Fibroblast of lung (primary cell): ENCODE data around the gene IGSF21. TPM values are rescaled to one million over a fixed set of nuclear protein-coding genes. Genes with fewer than 3 reads are reported as not detected.

ENCODE experiments used
- DNase-seq, 2 donors: peaks; one replicate each; pipeline versions ENCODE4 v3.0.0 to v3.0.0-alpha.2; 2010; ENCODE audit warnings: low read depth in 2 of 2
- H2AFZ ChIP-seq: 2 replicates; pipeline ENCODE4 v1.5.1; 2012; ENCODE audit warnings: low read length, control low read depth, inconsistent platforms
- H3K27ac ChIP-seq: 2 replicates; pipeline ENCODE4 v1.5.1; 2011; ENCODE audit warnings: low read length, control low read depth; ENCODE audit not compliant: insufficient read depth
- H3K27me3 ChIP-seq: 2 replicates; pipeline ENCODE4 v1.5.1; 2011; ENCODE audit warnings: mild to moderate bottlenecking, low read length; ENCODE audit not compliant: control insufficient read depth, insufficient read depth
- H3K36me3 ChIP-seq: 2 replicates; pipeline ENCODE4 v1.5.1; 2011; ENCODE audit warnings: low read length; ENCODE audit not compliant: control insufficient read depth, insufficient read depth
- H3K4me1 ChIP-seq: 2 replicates; pipeline ENCODE4 v1.5.1; 2011; ENCODE audit warnings: low read length; ENCODE audit not compliant: control insufficient read depth, insufficient read depth; ENCODE audit errors: extremely low read depth
- H3K4me2 ChIP-seq: 2 replicates; pipeline ENCODE4 v1.5.1; 2011; ENCODE audit warnings: low read length, control low read depth; ENCODE audit not compliant: insufficient read depth; ENCODE audit errors: extremely low read depth
- H3K4me3 ChIP-seq, 4 experiments: fragments of 200-600 bp in 1 of 4; sonication (generic) in 1 of 4; replicated peaks in 1 of 4; 2 replicates each; pipeline ENCODE4 v1.5.1; 2011 to 2016; ENCODE audit warnings: low read length in 4 of 4, low read depth in 3 of 4, mild to moderate bottlenecking in 3 of 4, control low read depth in 2 of 4, inconsistent platforms in 1 of 4, mixed read lengths in 1 of 4; ENCODE audit not compliant: insufficient read depth in 1 of 4; ENCODE audit errors: control extremely low read depth in 1 of 4
- H3K79me2 ChIP-seq: 2 replicates; pipeline ENCODE4 v1.5.1; 2012; ENCODE audit warnings: mild to moderate bottlenecking, low read length, inconsistent platforms; ENCODE audit not compliant: control insufficient read depth, insufficient read depth
- H3K9ac ChIP-seq: 2 replicates; pipeline ENCODE4 v1.5.1; 2011; ENCODE audit warnings: mild to moderate bottlenecking, low read length, control low read depth; ENCODE audit not compliant: insufficient read depth
- H3K9me3 ChIP-seq: 2 replicates; pipeline ENCODE4 v1.5.1; 2012; ENCODE audit warnings: low read depth, low read length; ENCODE audit not compliant: control insufficient read depth, insufficient read depth
- H4K20me1 ChIP-seq: 2 replicates; pipeline ENCODE4 v1.5.1; 2011; ENCODE audit warnings: low read length; ENCODE audit not compliant: control insufficient read depth, insufficient read depth; ENCODE audit errors: extremely low read depth
- CTCF ChIP-seq, 2 donors: IDR thresholded peaks in 1 of 2; conservative IDR thresholded peaks in 1 of 2; 1 replicate in 1 of 2; 2 replicates in 1 of 2; pipeline ENCODE4 v1.5.1; 2011 to 2012; ENCODE audit warnings: low read length in 2 of 2, control low read depth in 1 of 2, inconsistent platforms in 1 of 2, low read depth in 1 of 2, mild to moderate bottlenecking in 1 of 2
- EZH2 ChIP-seq: IDR thresholded peaks from 2 replicates; pipeline ENCODE4 v1.5.1; 2012; ENCODE audit warnings: low read length, control low read depth, mild to moderate bottlenecking; ENCODE audit errors: missing control alignments
- polyA plus RNA-seq, 2 donors: library from polyadenylated mRNA; depleted of rRNA in 1 of 2; stranded (reverse) in 1 of 2; unstranded in 1 of 2; fragments of >200 nt; gene quantifications; 2 replicates each; pipeline ENCODE4 v1.2.1, GENCODE V29; 2011 to 2012; ENCODE audit warnings: missing spikeins in 1 of 2
- total RNA-seq: library from RNA; depleted of rRNA; stranded (reverse); fragments of >200 nt; gene quantifications from 2 replicates; pipeline ENCODE4 v1.2.1, GENCODE V29; 2014

The IGSF21 gene
- total and polyA plus RNA-seq, 2 donors (not counting 1 experiment from before 2014, with no cell fraction given), result not detected

GRCh38 chr1:18147672-18148071, 40.1 kb downstream of the IGSF21 start:
- Histone ChIP-seq H3K79me2 (no peaks in the 10 kb centered on the region), H4K20me1 (no peaks in the 10 kb centered on the region), H3K4me3 (no peak overlapping the region), H3K4me2 (no peak overlapping the region), H3K4me1 (no peaks in the 10 kb centered on the region), H3K27ac (no peak overlapping the region), H3K9me3 (no peaks in the 10 kb centered on the region), H3K36me3 (no peaks in the 10 kb centered on the region), H3K27me3 (no peaks in the 10 kb centered on the region), H3K9ac (no peak overlapping the region), H2AFZ (no peak overlapping the region)
- no peak for DNase-seq
- TF ChIP-seq EZH2 (no peak), CTCF (conservative IDR thresholded peaks at IDR 0.05 in 1 of 2, IDR thresholded peaks at IDR 0.05 in 1 of 2; ENCODE audit: low read depth in 1 of 2, low read length in 2 of 2) (no peak)

- Histone ChIP-seq H3K4me2 (no peak overlapping the region), H2AFZ (no peak overlapping the region), H3K27me3 (no peaks in the 10 kb centered on the region), H3K4me1 (no peaks in the 10 kb centered on the region), H4K20me1 (no peaks in the 10 kb centered on the region), H3K36me3 (no peaks in the 10 kb centered on the region), H3K9ac (no peak overlapping the region), H3K27ac (no peak overlapping the region), H3K79me2 (no peaks in the 10 kb centered on the region), H3K9me3 (no peaks in the 10 kb centered on the region), H3K4me3 (no peak overlapping the region)
- no peak for DNase-seq
- TF ChIP-seq EZH2, result no peak
- no peak for TF ChIP-seq CTCF (conservative IDR thresholded peaks at IDR 0.05 in 1 of 2, IDR thresholded peaks at IDR 0.05 in 1 of 2; ENCODE audit: low read depth in 1 of 2, low read length in 2 of 2)
These were observed 40.9 kb downstream of the IGSF21 start for GRCh38 chr1:18148461-18148860.

- peak in 1 of 2 donors; percentile 1 for DNase-seq
- no peak for TF ChIP-seq EZH2
- no peak for TF ChIP-seq CTCF (conservative IDR thresholded peaks at IDR 0.05 in 1 of 2, IDR thresholded peaks at IDR 0.05 in 1 of 2; ENCODE audit: low read depth in 1 of 2, low read length in 2 of 2)
- H3K27ac ChIP-seq, result no peak overlapping the region
- H4K20me1 ChIP-seq, result no peaks in the 10 kb centered on the region
- H3K4me1 ChIP-seq, result no peaks in the 10 kb centered on the region
- no peaks in the 10 kb centered on the region for H3K9me3 ChIP-seq
- no peaks in the 10 kb centered on the region for H3K27me3 ChIP-seq
- no peaks in the 10 kb centered on the region for H3K36me3 ChIP-seq
- no peak overlapping the region for H3K4me2 ChIP-seq
- no peak overlapping the region for H3K9ac ChIP-seq
- H3K79me2 ChIP-seq, result no peaks in the 10 kb centered on the region
- H2AFZ ChIP-seq, result no peak overlapping the region
- no peak overlapping the region for H3K4me3 ChIP-seq
These were observed 41.5 kb downstream of the IGSF21 start for GRCh38 chr1:18149027-18149641.
